Pons (tissue), 1 donor: Measurements from ENCODE around the gene PXMP2.

Experiments used
- DNase-seq: peaks from one replicate; pipeline ENCODE4 v3.0.0-alpha.2; 2016; ENCODE audit warnings: low spot score

The PXMP2 gene

DNA sequence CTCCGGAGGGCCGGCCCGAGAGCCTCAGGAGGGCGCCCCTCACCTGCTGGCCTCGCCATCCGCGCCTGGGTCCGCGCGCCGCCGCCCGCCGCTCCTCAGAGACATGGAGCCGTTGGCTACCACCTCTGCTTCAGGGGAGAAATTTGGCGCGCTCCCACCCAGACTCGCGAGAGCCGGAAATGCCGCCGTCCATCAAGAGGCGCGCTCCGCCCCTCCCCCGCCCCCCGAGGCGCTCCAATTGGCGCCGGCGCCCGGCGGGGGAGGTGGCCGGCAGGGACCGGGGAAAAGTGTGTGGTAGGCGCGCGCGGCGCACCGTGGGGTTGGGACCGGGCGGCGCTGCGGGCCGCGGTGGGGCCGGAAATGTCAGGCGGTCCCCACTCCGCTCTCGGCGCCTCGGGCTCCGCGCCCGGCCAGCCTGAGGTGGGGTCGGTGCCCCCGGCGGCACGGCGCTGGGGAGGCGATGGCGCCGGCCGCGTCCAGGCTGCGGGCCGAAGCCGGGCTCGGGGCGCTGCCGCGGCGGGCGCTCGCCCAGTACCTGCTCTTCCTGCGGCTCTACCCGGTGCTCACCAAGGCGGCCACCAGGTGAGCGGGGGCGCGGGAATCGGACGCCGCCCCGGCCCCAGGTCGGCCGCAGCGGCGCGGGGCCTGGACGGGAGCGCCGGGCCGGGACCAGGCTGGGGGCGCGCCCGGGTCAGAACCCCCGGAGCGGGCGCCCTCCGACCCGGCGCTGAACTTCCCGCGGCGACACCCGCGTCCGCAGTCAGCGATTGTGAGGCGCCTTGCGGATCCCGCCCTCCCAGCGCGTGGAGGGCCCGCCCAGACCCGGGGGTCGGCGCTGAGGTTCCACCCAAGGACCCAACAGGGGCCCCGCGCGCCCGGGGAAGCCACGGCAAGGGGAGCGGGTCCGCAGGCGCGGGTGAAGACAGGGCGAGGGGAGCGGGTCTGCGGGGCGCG, at the start of gene PXMP2, which contains the start of gene POLE:
PXMP2 (plus strand) TSS at position 377 of the 954 bp plus-strand sequence; CDS start at position 461, 84 bp downstream.
POLE (minus strand) TSS at position 132 of the 954 bp plus-strand sequence; CDS start at position 105, 27 bp downstream.
- DNase-seq = peak; percentile 83

DNA sequence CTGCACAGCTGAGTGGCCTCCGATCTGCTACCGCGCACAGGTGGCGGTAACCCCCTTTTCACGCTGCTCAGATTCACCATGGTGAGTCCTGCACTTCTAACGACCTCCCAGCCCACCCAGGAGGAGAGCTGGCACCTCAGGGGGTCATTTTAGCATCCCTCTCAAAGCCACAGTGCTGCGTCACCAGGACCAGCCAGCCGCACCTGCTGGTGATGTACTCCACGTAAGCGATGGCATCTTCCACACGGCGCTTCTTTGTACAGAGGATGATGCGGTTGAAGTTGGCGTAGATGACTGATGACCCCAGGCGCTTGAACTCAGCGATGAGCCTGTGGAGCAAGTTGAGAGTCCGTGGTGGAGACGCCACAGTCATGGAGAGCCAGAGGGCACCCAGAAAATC, 49.6 kb upstream of the PXMP2 start:
- DNase-seq = no peak

DNA sequence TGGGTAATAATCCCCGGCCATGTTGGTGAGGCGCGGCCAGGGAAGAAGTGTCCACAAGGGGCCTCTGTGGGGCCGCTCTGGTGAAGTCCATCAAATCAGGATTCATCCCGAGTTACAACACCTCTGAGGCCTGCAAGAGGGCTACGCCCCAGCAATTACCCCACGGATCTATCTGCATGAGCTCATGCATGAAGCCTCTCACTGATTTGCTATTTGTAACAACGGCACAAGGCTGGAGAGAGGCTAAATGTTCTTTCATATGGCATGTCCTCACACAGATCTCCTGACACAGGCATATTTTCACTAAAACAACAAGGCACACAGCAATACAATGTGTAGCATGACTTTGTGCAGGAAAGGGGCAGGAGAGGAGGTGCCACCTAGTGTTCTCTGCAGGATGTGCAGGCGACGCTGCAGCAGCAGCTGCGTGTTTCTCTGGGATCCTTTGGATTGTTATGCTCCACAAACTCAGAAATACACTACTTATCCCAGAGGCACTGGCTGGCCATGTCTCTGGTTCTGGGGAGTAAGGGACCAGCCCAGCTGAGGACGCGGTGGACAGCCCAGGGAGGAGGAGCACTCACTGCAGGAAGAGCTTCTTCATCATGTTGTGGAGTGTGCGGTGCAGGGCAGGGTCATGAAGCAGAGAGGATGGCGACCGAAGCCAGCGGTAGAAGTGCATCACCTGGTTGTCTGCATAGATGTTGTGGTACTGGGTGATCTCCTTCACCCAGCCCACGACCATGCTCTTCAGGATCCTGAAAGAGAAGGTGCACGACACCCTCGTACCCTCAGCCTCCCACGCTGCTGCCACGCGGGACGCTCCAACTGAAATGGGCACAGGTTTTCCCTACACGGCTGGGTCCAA, 48.6 kb upstream of the PXMP2 start:
- peak; percentile 6 for DNase-seq

DNA sequence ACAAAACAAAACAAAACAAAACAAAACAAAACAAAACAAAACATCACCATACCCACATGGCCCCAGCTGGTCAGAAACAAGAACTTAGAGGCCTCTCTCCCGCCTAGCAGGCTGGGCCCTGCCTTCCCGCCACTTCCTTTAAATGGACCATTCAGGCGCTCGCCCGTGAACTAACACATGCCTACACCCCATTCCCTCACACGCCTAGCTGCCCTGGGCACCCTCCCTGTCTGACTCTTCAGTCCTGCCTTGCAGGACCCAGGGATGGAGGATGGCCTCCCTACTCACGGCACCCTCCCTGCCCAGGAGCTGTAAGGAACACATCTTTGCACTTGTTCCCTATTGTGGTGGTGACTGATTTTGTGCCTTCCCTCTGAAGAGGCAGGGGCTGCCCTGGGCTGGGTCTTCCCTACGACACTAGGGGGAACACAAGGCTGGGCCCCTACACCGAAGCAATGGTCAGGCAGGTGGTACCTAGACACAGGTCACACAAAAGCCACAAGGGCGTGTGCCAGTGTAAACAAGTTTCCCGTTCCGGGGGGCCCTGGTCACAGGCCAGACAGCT, 47.3 kb upstream of the PXMP2 start:
- DNase-seq = no peak

DNA sequence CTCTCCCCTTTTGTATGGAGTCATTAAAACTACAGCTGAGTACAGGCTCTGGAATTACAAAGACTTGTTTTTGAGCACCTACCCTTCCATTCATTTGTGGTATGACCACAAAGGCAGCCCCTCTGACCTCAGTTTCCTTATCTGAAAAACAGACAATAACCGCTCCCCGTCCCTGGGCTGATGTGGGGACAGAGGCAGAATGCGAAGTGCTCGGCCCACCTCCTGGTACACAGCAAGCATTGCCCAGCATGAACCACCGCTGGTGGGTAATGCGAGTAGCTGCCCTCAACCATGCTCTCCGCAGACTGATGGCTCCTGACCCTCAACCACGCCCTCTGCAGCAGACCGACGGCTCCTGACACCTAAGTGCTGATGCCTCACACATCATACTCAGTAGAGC, 46.5 kb upstream of the PXMP2 start:
- no peak for DNase-seq

DNA sequence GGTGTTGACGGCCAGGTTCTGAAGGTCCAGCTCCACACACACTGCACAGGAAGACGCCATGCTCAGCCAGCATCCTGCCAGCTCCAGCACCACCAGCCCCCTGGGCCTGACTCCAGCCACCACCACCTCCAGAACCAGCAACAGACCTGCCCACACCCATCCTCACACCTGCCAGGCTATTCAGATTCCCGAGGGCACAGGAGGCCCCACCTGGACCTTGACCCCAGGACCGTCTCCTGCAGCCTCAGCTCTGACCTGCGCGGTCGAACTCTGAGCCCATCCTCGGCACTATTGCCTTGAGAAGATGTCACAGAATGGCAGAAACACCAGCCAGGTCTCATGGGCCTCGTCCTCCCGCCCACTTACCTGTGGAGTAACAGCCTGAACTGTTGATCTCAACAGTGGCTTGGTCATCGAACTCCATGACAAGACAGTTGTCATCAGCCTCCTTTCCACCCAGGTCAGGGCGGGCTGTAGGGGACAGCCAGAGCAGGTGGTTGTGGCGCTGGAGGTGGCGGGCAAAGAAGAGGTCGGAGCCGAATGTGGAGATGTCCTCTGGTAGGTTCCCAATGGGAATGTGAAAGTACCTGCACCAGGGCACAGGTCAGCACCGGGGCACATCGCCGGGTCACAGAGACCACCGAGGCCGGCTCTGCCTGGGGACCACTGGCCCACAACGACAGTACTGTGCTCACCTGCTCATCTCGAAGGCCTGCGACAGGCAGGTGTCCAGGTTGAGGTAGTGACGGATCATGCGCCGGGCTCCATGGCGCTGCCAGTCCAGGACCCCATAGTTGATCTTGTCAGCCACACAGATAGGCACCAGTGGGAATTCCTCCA, 45.4 kb upstream of the PXMP2 start:
- DNase-seq = no peak

DNA sequence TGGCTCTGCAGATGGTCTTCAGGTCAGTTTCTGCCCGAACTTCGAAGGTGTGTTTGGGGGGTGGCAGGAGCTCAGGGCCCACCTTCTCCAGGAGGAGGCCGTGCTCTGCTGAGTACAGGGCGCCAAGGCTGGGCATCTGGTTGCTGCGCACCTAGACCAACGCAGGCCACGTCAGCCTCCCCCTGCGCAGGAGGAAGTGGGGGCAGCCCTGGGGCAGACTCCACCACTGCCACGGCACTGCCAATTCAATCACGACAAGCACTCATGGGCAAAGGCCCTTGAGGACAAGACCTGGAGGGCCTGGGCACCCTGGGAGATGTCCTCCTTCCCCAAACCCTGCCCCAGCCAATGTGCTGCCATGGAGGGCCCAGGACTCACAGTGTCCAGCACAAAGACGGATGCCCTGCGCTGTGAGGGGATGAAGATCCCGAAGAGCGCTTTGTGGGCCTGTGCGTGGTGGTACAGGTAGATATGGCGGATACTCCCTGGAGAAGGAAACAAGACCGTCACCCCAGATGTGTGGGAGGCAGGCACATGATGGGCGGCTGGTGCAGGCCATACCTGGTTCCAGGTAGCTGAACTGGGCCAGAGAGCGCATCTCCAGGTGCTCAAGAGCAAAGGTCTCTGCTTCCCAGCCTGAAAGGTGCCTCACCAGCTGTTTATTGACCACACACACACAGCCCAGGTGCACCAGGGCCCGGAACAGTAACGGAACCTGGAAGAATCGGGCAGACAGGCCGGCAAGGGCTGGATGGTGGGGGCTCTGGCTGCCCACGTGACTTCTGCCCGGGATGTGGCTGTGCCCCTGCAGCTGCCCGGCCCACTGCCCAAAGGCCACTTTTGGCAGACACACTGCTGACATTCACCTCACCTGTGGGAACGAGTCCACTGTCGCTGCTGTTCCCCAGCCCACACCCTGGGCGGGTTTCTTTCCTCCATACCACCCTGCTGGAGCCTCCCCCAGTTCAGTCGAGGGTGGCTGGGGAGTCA, 44.2 kb upstream of the PXMP2 start:
- DNase-seq = no peak

DNA sequence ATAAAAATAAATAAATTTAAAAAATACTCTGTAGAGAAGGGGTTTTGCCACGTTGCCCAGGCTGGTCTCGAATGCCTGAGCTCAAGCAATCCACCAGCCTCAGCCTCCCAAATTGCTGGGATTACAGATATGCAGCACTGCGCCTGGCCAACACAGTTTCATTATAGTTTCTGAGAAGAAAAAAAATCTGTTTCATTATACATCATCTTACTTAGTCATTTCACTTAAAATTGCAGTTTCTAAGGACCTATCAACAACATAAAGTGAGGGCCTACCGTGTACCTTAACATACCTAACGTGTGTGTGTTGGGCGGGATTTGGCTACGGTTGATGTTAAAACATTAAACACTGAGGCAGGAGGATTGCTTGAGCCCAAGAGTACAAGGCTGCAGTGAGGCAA, 40.5 kb upstream of the PXMP2 start:
- DNase-seq = no peak

DNA sequence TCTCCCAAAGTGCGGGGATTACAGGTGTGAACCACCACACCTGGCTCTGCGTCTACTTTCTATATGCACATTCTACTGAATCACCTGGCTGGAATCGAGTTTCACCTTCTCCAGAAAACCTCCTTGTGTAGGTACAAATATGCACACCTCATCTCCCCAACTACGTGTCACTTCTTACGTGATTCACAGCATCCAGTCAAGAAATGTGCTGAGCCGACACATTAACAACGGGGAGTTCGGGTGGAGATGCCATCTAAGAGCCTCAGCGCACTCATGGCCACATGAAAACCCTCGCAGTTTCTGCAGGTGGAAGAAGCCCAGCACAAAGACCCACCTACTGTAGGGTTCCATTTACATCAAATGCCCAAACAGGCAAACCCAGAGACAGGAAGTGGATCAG, 39.5 kb upstream of the PXMP2 start:
- DNase-seq = no peak

DNA sequence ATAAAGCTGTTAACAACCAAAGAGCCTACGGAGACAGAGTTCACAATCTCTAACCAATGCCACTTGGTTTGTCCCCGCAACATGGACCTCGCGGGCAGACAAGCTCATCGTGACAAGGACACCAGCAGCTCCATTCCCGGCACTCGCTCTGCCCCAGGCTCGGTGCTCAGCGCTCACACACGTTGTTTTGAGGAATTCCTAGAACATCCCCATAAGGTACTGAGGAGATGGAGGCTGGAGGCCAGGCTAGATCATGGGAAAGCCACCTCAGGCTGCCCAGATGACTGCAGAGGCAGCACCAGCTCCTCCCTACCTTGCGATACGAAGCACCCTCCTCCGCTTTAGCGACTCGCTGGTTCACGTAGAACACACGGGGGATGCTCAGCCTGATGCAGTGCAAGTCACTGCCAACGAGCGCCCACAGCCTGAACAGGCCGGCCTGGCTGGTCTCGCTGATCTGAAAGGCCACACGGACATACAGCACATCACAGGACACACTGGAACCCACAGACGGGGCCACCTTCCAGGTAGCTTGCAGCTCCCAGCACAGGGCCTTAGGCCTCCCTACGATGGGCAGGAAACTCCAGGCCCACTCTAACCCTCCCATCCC, 38.7 kb upstream of the PXMP2 start:
- no peak for DNase-seq

DNA sequence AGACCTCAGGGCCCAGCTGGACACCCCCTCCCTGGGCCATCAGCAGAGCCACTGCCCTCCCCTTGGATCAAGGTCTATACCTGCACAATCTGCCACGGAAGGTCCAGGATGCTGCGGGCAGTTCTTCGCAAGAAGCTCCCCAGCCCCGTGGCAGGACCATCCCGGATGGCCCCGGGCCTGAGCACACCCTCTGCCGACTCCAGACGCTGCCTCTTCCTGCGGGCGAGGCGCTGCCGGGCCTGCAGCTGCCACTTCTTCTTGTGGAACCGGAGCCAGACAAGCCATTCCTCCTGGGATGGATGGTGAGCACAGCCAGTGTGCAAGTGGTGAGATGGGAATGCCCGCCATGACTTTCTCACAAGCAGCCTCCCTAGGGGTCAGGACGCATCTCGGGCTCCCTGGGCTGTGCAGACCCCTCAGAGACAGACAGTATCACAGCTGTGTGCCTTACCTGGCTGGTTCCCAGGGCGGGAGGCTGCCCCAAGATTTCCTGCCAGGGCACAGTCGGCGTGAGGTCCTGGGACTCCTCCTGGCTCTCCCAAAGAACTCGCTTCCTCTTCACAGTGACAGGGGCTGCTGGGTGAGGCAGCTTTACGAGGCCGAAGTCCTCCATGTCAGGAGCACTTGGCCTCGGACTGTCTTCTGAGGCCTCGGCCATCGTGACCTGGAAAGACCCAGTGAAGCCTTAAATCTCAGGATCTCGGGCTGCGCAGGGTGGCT, 38.0 kb upstream of the PXMP2 start:
- no peak for DNase-seq

DNA sequence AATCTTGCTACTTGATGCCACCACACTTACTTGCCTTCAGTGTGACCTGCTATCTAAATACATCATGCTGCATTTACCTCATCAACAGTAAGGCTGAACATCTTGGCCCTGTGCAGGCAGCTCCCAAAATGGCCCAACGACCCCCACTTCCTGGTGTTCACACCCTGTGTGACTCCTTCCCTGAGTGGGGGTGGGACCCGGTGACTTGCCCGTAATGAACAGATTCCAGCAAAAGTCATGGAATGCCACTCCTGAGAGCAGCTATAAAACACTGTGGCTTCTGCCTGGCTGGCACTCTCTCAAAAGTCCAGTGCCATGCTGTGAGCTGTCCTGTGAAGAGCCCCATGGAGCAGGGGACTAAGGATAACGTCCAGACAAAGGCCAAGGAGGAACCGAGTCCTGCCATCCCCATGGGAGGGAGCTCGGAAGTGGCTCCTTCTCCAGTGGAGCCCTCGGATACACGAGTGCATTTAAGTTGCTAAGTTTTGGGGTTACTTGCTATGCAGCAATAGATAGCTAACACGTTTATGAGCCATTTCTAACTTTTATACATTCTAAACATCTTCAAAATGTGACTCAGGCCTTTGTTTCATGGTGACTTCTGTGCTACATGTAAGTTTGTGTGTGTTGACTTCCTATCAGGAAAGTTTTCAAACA, 35.8 kb upstream of the PXMP2 start:
- DNase-seq = no peak

DNA sequence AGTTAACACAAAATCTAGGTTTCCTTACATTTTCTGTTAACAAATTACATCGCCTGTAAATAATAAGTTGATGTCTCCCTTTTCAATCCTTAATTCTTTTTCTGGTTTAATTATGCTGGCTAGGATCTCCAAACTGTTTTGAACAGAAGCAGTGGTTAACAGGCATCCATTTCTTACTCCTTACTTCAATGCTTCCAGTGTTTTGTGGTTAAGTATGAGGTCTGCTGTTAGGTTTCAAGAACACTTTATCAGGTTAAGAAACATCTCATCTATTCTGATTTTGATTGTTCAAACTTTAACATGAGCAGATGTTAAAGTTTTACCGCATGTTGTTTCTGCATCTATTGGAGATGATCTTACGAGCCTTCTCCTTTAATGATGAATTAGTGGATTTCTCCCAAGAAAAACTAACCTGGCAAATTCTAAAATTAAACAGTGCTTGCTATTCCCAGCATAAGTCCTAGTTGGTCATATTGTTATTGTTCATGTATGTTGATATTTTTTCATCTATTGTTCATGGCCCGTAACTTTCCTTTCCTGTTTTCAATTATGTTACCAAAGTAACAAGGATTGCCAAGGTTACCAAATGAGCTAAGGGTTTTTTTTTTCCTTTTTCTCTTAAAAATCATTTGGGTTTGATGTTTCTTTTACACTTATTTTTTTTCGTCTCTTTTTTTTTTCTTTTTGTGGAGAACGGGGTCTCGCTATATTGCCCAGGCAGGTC, 33.7 kb upstream of the PXMP2 start:
- DNase-seq = no peak

DNA sequence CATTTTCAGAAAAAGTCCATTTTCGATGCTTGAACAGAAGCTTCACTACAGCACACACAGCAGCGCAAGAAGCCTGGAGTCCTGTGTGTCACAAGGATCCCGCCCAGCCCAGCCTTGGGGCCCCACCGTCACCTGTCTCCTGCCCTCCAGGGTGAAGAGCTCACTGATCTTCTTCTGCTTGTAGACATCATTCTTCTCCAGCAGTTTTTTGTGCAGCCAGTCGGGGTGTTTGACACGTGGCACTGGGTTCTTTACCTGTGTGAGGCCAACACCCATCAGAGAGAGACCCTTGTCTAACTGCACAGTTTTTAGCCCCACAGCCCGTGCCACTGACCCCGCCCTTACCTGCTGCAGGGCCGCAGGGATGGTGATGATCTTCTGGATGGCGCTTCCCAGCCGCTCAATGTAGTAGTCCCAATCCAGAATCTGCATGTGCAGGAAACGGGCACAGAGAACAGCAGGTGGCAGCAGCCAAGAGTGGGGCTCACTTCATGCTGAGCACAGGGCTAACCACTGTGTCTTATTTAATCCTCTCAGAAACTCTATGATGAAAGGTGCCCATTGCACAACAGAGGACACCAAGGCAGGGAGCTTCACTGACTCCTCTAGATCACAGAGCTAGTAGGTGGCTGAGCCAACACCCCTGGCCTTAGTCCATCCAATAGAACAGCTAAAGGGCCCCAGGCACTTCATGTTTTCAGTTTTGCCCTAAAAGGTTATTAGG, 30.2 kb upstream of the PXMP2 start:
- no peak for DNase-seq

DNA sequence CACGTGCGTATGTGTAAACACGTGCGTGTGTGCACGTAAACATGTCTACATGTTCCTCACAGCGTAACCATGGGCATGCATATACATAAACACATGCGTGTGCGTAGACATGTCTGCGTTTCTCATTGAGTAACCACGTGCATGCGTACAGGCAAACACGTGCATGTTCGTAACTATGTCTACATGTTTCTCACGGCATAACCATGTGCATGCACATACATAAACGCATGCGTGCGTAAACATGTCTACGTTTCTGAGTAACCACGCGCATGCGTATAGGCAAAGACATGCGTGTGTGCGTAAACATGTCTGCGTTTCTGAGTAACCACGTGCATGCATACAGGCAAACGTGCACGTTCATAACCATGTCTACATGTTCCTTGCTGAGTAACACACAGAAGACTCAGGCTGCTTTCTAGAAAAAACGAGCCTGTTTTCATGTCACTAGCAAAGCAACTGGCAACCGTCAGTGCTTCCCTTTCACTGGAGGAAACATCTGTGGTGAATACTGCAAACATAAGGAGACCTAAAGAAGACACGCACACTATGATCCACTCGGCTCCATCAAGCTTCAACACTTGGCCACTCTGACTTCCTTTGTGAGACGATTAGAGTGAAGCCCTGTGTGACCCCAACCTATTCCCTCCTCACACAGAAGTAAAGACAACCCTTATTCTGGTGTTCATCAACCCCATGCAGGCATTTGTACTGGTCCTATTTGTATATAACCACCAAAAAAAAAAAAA, 29.1 kb upstream of the PXMP2 start:
- DNase-seq = no peak

DNA sequence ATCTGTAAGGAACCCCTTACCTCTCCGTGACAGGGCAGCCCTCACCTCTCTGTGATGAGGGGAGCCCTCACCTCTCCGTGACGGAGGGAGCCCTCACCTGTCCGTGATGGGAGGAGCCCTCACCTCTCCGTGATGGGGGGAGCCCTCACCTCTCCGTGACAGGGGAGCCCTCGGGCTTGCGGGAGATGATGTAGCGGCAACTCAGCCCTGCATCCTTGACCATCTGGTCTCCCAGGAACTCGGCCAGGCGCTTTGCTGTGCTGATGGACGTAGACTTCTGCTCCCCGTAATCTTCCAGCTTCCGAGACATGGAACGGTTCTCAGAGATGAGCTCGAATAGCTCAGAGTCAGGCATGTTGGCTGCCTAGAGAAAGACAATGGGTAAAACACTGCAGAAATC, 28.2 kb upstream of the PXMP2 start:
- DNase-seq = no peak

DNA sequence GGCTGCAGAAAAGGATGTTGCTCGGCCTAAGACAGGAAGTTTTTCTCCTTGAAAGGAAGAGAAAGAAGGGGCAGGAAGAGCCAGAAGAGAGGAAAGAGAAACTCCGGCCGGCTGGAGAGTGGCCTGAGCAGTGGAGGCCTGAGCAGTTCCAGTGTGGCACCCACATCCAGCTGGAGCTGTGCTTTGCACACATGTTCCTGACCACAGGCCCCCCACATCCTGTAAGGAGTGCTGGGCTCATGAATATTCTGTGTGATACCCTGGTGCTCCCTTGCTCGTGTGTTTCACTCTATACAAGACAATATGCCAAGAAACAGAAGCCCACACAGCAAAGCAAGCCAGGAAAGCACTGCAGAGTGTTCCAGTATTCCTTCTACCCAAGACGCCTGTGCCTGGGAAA, 27.3 kb upstream of the PXMP2 start:
- DNase-seq = no peak
